GM12875 (cell line): ENCODE measurements around the gene ARHGAP31.
A peak's percentile ranks its signal among the peaks of the same experiment; 100 is the strongest.

Experiments used
- H3K4me3 ChIP-seq: one replicate; pipeline ENCODE4 v1.5.1; 2011; ENCODE audit warnings: low read depth, low read length, control low read depth
- TF ChIP-seq, protein P1 (sequence below): IDR thresholded peaks from 2 replicates; pipeline ENCODE4 v1.5.1; 2011; ENCODE audit warnings: low read depth, mild to moderate bottlenecking, control low read depth, inconsistent platforms, low read length, moderate library complexity, borderline replicate concordance; ENCODE audit not compliant: insufficient read depth

ARHGAP31 gene

DNA sequence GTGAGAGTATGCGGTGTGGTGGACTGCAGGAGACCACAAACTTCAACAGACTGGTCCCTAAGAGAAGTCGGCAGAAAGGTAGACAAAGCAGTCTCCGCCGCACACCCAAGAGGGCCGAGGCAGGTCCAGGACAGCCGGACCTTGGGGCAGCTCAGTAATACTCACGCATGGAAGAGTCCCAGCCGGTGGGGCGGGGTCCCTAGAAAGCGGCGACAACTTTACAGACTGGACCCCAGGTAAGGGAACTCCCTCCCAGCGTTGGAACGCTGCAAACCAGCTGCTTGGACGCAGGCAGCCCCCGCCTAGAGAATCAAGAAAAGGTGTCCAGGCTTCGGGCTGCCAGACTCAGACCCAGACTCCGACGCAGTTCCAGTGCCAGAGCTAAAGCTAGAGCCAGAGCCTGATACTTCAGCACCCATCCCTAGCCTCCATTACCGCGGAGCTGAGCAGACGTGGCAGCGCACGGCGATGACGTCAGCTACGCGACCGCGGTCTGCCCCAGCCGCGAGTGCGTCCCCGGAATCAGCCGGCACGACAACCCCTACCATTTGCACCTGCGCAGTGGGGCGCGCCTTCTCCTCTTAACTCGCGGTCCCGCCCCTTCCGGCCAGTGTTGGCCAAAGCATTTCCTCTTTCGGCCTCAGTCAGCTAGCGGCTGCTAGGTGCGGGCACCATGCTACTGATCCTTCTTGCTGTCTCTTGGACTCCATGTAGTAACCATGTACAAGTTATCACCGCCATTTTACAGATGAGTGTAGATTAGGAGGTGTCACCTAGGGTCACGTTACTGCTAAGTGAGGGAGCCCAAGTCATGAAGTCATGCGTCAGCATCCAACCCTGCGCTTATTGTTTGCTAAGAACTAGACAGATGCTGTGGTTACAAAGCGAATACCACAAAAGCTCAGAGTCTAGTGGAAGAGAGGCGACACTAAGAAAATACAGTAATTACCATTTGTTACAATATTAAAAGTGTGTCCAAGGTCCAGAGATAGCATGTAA lies 169.3 kb downstream of the ARHGAP31 start, which contains the start of gene TMEM39A:
Gene TMEM39A, minus strand, starts transcription at position 445 of the 999 bp plus-strand sequence. CDS start 1,541 bp downstream, outside the sequence.
- peak within 1 kb of the TSS; percentile 88 for H3K4me3 ChIP-seq
- TF ChIP-seq, protein P1, sequence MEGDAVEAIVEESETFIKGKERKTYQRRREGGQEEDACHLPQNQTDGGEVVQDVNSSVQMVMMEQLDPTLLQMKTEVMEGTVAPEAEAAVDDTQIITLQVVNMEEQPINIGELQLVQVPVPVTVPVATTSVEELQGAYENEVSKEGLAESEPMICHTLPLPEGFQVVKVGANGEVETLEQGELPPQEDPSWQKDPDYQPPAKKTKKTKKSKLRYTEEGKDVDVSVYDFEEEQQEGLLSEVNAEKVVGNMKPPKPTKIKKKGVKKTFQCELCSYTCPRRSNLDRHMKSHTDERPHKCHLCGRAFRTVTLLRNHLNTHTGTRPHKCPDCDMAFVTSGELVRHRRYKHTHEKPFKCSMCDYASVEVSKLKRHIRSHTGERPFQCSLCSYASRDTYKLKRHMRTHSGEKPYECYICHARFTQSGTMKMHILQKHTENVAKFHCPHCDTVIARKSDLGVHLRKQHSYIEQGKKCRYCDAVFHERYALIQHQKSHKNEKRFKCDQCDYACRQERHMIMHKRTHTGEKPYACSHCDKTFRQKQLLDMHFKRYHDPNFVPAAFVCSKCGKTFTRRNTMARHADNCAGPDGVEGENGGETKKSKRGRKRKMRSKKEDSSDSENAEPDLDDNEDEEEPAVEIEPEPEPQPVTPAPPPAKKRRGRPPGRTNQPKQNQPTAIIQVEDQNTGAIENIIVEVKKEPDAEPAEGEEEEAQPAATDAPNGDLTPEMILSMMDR, result no peak

DNA sequence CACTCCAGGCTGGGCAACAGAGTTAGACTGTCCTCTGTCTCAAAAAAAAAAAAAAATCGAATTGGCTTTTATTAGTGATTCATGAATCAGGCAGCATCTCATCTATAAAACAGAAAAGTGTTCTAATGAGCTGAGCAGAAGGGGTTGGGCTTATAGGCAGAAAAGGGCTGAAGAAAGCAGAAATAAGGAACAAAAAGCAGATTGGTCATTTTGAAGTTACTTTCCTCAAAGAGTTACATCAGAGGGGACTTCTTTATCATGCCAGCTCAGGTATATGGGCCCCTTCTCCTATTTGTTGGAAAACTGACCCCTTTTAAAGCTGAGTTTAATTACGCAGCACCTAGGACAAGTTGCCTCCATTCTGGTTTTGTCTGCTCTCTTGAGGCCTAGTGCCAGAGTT lies 173.9 kb downstream of the ARHGAP31 start:
- TF ChIP-seq, protein P1, result no peak
- H3K4me3 ChIP-seq, result no peak overlapping the region

DNA sequence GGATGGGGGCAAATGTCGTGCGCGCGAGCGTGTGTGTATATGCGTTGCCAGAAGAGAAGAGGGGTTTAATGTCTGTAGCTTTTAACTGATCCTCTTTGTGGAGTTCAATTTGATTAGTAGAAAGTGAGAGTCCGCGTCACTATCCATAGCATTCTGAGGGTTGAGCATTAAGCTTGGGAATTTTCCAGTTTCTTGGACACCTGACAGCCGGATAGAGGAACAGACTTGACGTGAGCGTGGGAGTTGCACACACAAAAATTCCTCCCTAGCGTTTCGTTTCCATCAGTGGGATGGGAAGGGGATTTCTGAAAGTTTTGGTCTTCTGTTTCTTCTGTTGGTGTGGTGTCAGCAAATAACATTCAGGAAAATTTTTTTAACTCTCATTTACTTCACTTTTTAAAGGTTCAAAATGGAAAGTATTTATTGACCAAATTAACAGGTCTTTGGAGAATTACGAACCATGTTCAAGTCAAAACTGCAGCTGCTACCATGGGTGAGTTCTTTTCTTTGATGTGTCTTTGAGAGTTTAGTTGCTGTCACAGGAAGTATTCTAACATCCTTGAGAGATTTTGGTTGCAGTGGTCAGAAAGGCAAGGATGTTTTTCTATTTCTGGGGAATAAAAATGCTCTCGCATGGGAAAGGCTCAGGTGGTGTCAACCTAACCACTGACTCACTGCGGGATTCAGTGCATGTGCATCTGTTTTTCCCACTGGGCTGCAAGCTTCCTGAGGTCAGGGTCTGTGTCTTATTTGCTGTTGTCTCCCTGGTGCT lies 175.4 kb downstream of the ARHGAP31 start:
- peak overlapping the region; percentile 85 for H3K4me3 ChIP-seq
- TF ChIP-seq, protein P1, result no peak
